Measurements from ENCODE around the gene SRP9. TPM values are rescaled to one million over a fixed set of nuclear protein-coding genes. Genes with fewer than 3 reads are reported as not detected.

The SRP9 gene
- total RNA-seq: 100 to 1,000 TPM; 261 to 287 (median 273) TPM

- peak; percentile 96 to 97 for ATAC-seq
- Mint-ChIP-seq H3K9me3 (no peaks in the 10 kb centered on the region), H3K27me3 (ENCODE audit: low read depth) (no peaks in the 10 kb centered on the region), H3K4me3 (no peak within 1 kb of the TSS), H3K4me1 (ENCODE audit: low read depth) (peaks cover 33% of the 10 kb centered on the region), H3K36me3 (ENCODE audit: insufficient read depth) (peaks cover 13% of the 10 kb centered on the region)
- peak; percentile 98 for DNase-seq
Measured at GRCh38 chr1:225777583-225778336, at the start of gene SRP9. SRP9 (plus strand) TSS chr1:225777826; CDS start chr1:225777941, 115 bp downstream.

- H3K9me3 Mint-ChIP-seq: no peaks in the 10 kb centered on the region
- DNase-seq (no peak), ATAC-seq (no peak)
- peaks cover 1% of the 10 kb centered on the region for H3K27me3 Mint-ChIP-seq (ENCODE audit: low read depth)
- no peaks in the 10 kb centered on the region for H3K4me1 Mint-ChIP-seq (ENCODE audit: low read depth)
- no peaks in the 10 kb centered on the region for H3K36me3 Mint-ChIP-seq (ENCODE audit: insufficient read depth)
- no peak overlapping the region for H3K4me3 Mint-ChIP-seq
Measured at GRCh38 chr1:225731491-225731890, 46.1 kb upstream of the SRP9 start.

GRCh38 chr1:225733254-225733653 lies 44.4 kb upstream of the SRP9 start:
- no peak overlapping the region for H3K4me3 Mint-ChIP-seq

GRCh38 chr1:225735252-225736149 lies 42.1 kb upstream of the SRP9 start:
- ATAC-seq: no peak
- no peak overlapping the region for H3K4me3 Mint-ChIP-seq
- no peaks in the 10 kb centered on the region for H3K36me3 Mint-ChIP-seq (ENCODE audit: insufficient read depth)
- H3K27me3 Mint-ChIP-seq (ENCODE audit: low read depth): peaks cover 1% of the 10 kb centered on the region
- H3K9me3 Mint-ChIP-seq: no peaks in the 10 kb centered on the region
- no peak for DNase-seq
- no peaks in the 10 kb centered on the region for H3K4me1 Mint-ChIP-seq (ENCODE audit: low read depth)

More at GRCh38 chr1:225733254-225733653, 44.4 kb upstream of the SRP9 start:
- Mint-ChIP-seq H3K4me1 (ENCODE audit: low read depth) (no peaks in the 10 kb centered on the region), H3K27me3 (ENCODE audit: low read depth) (peaks cover 1% of the 10 kb centered on the region), H3K9me3 (no peaks in the 10 kb centered on the region), H3K36me3 (ENCODE audit: insufficient read depth) (no peaks in the 10 kb centered on the region)
- ATAC-seq (no peak), DNase-seq (no peak)

GRCh38 chr1:225736437-225737098 lies 41.1 kb upstream of the SRP9 start:
- no peaks in the 10 kb centered on the region for H3K27me3 Mint-ChIP-seq (ENCODE audit: low read depth)
- H3K4me1 Mint-ChIP-seq (ENCODE audit: low read depth): no peaks in the 10 kb centered on the region
- H3K9me3 Mint-ChIP-seq: no peaks in the 10 kb centered on the region
- no peak overlapping the region for H3K4me3 Mint-ChIP-seq
- DNase-seq (no peak), ATAC-seq (no peak)
- H3K36me3 Mint-ChIP-seq (ENCODE audit: insufficient read depth): no peaks in the 10 kb centered on the region

- H3K36me3 Mint-ChIP-seq (ENCODE audit: insufficient read depth): no peaks in the 10 kb centered on the region
- no peaks in the 10 kb centered on the region for H3K9me3 Mint-ChIP-seq
- H3K27me3 Mint-ChIP-seq (ENCODE audit: low read depth): no peaks in the 10 kb centered on the region
- H3K4me3 Mint-ChIP-seq: no peak overlapping the region
- DNase-seq (no peak), ATAC-seq (no peak)
- H3K4me1 Mint-ChIP-seq (ENCODE audit: low read depth): no peaks in the 10 kb centered on the region
Measured at GRCh38 chr1:225737161-225737560, 40.5 kb upstream of the SRP9 start.

GRCh38 chr1:225737866-225738265 lies 39.8 kb upstream of the SRP9 start:
- H3K36me3 Mint-ChIP-seq (ENCODE audit: insufficient read depth): no peaks in the 10 kb centered on the region
- ATAC-seq (no peak), DNase-seq (no peak)
- H3K27me3 Mint-ChIP-seq (ENCODE audit: low read depth): no peaks in the 10 kb centered on the region
- H3K4me1 Mint-ChIP-seq (ENCODE audit: low read depth): no peaks in the 10 kb centered on the region
- no peak overlapping the region for H3K4me3 Mint-ChIP-seq
- no peaks in the 10 kb centered on the region for H3K9me3 Mint-ChIP-seq

- Mint-ChIP-seq H3K36me3 (ENCODE audit: insufficient read depth) (no peaks in the 10 kb centered on the region), H3K27me3 (ENCODE audit: low read depth) (no peaks in the 10 kb centered on the region), H3K4me3 (no peak overlapping the region), H3K4me1 (ENCODE audit: low read depth) (no peaks in the 10 kb centered on the region), H3K9me3 (no peaks in the 10 kb centered on the region)
- ATAC-seq (no peak), DNase-seq (no peak)
Measured at GRCh38 chr1:225738763-225739162, 38.9 kb upstream of the SRP9 start.

GRCh38 chr1:225739542-225740107 lies 38.0 kb upstream of the SRP9 start:
- no peaks in the 10 kb centered on the region for H3K36me3 Mint-ChIP-seq (ENCODE audit: insufficient read depth)
- no peak overlapping the region for H3K4me3 Mint-ChIP-seq
- DNase-seq (no peak), ATAC-seq (no peak)
- no peaks in the 10 kb centered on the region for H3K27me3 Mint-ChIP-seq (ENCODE audit: low read depth)
- no peaks in the 10 kb centered on the region for H3K9me3 Mint-ChIP-seq
- no peaks in the 10 kb centered on the region for H3K4me1 Mint-ChIP-seq (ENCODE audit: low read depth)

- Mint-ChIP-seq H3K9me3 (no peaks in the 10 kb centered on the region), H3K4me3 (no peak overlapping the region), H3K36me3 (ENCODE audit: insufficient read depth) (no peaks in the 10 kb centered on the region)
Measured at GRCh38 chr1:225744745-225745144, 32.9 kb upstream of the SRP9 start.

GRCh38 chr1:225745273-225745672 lies 32.4 kb upstream of the SRP9 start:
- Mint-ChIP-seq H3K27me3 (ENCODE audit: low read depth) (no peaks in the 10 kb centered on the region), H3K4me1 (ENCODE audit: low read depth) (no peaks in the 10 kb centered on the region), H3K9me3 (no peaks in the 10 kb centered on the region), H3K36me3 (ENCODE audit: insufficient read depth) (no peaks in the 10 kb centered on the region), H3K4me3 (no peak overlapping the region)
- ATAC-seq: no peak
- DNase-seq: no peak

More at GRCh38 chr1:225744745-225745144, 32.9 kb upstream of the SRP9 start:
- no peak for ATAC-seq
- Mint-ChIP-seq H3K4me1 (ENCODE audit: low read depth) (no peaks in the 10 kb centered on the region), H3K27me3 (ENCODE audit: low read depth) (no peaks in the 10 kb centered on the region)
- no peak for DNase-seq

- DNase-seq (no peak), ATAC-seq (no peak)
- Mint-ChIP-seq H3K36me3 (ENCODE audit: insufficient read depth) (no peaks in the 10 kb centered on the region), H3K4me3 (no peak overlapping the region), H3K4me1 (ENCODE audit: low read depth) (no peaks in the 10 kb centered on the region), H3K27me3 (ENCODE audit: low read depth) (no peaks in the 10 kb centered on the region), H3K9me3 (no peaks in the 10 kb centered on the region)
Measured at GRCh38 chr1:225746361-225747179, 31.1 kb upstream of the SRP9 start.

- ATAC-seq (no peak), DNase-seq (no peak)
- no peak overlapping the region for H3K4me3 Mint-ChIP-seq
Measured at GRCh38 chr1:225747566-225747965, 30.1 kb upstream of the SRP9 start.

More at GRCh38 chr1:225747566-225747965, 30.1 kb upstream of the SRP9 start:
- H3K27me3 Mint-ChIP-seq (ENCODE audit: low read depth): no peaks in the 10 kb centered on the region
- no peaks in the 10 kb centered on the region for H3K36me3 Mint-ChIP-seq (ENCODE audit: insufficient read depth)
- H3K4me1 Mint-ChIP-seq (ENCODE audit: low read depth): no peaks in the 10 kb centered on the region
- no peaks in the 10 kb centered on the region for H3K9me3 Mint-ChIP-seq
